HG03442 (cell line): ENCODE measurements around the gene AOAH.
"Not testable (repeated sequence)": the region's sequence is repeated elsewhere in the genome, so short reads cannot be mapped to it uniquely, and the experiment has no call there.

Experiments
- ATAC-seq: cut with Tn5 transposase; IDR thresholded peaks from one replicate; pipeline ENCODE4 v1.9.1; 2021; ENCODE audit warnings: mild to moderate bottlenecking, moderate library complexity; ENCODE audit not compliant: unreplicated experiment

AOAH gene

DNA sequence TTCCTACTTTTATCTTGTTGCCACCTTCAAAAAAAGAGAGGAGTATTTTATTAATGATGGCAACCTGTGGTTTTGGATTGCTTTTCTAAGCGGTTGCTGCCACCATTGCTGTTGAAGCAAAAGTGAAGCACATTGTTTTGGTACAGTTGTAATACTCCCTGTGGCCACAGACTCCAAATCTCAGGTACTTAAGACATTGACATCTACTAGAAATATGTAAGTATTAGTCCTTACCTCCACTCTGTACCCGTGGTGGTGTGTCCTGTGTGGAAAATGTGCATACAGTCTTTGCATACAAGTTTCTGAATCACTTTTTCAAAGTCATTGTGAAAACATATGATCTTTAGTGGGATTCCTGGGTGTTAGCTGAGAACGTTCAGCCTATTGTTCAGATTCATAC, 248.9 kb downstream of the AOAH start:
- ATAC-seq: no peak

DNA sequence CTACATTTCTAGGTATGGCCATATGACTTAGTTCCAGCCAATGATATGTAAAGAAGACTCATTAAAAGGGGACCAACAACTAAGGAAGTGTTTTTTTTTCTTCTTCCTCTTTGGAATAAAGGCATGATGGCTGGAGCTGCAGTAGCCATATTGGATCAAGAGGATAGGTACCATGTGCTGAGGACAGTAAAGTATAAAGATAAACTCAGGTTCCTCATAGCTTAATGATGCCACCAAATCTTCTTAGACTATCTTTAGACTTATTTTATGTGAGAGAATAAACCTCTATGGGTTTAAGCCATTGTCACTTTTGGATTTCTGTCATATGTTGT, 249.3 kb downstream of the AOAH start:
- no peak for ATAC-seq

DNA sequence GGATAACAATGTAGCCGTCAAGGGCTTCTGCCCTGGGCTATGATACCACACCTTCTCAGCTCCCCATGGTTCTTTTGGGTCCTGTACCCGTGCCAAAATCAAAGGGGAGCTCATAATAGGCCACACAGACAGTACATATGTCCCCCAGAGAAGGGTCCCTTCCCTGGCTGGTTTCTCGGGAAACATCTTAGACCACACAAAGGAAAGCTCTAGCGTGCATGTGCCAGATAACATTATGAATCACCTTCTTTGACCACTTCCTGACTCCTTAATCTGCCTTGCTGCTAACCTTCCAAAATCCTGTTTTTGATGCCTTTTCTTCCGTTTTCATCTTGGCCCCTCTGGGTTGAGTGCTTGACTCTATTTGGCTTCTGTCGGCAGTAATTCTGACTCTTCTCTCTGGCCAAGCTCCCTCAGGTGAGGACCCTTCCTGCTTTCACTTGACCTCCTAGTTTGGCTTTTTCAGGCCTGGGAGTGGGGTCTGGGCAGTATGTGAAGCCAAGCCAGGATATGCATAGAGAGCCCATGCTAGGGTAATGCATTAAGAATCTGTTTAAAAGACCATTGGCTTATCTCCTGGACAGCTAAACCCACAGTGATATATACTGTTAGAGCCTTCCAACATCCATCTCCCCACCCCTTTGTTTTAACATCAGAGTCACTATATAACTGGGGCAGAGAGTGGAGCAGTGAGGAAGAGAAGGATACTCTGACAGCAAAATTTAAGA, 249.8 kb downstream of the AOAH start:
- no peak for ATAC-seq

DNA sequence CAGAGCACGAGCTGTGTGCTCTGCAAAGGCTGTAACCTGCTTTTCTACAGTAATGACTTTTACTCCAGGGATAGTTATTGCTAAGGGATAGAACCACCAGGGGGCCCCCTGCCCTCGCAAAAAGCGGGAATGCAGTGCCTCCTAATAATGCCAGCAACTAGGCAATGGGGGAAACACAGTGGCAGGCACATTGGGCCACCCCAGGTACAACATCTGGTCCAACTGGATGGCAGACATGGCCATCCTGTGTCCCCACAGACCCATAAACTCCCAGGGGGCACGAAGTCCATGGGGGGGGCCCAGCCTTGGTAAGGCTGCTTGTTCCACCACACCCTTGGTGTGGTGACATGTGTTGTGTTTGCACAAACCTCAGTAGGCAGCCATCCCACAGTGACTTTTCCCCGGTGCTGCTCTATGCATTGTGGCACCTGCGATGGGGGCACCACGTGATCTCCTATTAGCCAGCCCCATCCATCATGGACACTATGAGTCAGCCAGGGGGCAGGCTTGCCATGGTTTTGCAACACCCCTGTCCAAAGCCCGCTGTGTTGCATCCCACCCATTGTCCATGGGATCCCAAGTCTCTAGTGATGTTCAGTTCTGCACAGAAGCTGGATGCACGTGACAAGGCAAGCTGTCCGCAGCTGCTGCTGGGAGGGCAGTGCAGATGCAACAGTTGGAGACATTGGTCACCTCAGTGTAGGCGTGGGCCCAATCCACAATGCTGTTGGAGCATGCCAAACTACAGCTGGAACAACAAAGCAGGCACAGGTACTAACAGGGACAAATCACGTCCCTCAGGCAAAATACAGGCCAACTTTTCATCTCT, 250.6 kb downstream of the AOAH start:
- ATAC-seq: no peak

DNA sequence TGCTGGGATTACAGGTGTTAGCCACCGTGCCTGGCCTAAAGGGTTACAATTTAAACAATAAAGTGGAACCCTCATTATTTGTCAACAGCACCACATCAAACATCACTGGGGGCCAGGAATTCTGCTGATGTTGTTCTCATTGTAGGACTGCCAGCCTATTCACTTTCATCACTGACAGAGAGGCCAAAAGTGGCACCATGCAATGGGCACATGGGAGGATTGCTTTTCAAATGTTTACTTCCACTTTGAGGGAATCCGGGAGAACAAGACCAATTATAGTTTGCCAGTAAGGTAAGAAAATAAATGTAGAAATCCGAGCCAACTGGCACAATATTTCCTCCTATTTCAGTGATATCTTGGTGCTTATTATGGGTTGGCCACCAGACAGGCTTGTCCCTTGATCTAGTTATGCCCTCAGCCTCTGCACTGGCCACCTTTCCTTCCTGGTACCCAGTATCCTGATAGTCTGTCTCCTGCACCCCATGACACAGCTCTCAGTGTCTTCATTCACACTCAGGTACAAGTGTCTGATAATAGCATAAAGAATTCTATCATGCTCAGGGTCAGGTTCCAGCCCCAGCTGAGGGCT, 252.1 kb downstream of the AOAH start:
- ATAC-seq: no peak

DNA sequence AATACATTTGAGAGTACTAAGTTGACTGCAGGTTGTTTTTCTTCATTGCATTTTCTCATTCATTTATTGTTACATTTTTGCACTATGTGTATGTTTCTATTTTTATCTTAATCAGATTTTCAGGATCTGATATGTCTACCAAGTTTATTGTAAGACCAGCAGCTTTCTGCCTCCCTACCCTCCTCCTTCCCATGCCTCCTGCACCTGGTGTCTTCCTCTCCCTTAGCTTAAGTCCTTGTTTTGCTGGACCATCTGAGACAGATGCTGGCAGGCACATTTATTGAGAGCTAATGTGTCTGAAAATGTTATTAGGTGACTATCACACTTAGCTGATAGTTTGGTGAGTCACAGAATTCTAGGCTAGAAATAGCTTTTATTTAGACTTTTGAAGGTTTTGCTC, 255.1 kb downstream of the AOAH start:
- ATAC-seq: no peak

DNA sequence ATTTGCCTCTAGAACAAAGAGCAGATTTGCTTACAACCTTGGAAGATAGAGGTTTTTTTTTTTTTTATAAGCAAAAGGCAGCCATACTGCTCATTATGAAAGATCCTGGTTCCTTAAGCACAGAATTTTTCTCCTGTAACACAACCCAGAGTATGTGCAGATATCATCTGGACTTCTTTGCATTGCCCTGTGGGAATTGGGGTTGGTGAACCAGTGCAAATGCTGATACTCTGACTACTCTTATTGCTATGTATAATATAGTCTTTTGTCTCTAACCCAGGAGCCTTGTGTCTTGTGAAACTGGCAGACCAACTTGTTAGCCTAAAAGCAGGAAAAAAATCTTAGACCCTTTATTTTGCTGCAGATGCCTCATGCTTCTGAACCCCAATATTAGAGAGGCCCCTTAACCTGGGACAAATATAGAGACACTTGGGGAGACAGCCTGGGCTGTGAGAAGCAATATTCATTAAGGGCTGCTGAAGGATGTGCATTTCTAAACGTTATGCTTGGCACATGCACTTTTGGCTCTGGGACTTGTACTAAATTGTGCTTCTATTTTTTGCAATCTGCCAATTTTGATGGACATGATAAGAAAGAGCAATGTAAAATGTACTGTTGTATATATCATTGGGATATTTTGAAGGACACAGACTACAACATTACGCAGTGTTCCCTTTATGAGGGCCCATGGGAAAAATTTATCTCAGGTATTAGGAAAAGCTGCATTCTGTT, 255.8 kb downstream of the AOAH start:
- ATAC-seq: no peak

DNA sequence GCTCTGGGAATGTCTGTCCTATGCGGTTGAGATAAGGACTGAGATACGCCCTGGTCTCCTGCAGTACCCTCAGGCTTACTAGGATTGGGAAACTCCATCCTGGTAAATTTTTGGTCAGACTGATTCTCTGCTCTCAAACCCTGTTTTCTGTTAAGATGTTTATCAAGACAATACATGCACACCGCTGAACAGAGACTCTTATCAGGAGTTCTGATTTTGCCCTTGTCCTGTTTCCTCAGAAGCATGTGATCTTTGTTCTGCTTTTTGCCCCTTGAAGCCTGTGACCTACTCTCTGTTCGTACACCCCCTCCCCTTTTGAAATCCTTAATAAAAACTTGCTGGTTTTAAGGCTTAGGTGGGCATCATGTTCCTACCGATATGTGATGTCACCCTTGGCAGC, 258.3 kb downstream of the AOAH start:
- ATAC-seq: not testable (repeated sequence)

DNA sequence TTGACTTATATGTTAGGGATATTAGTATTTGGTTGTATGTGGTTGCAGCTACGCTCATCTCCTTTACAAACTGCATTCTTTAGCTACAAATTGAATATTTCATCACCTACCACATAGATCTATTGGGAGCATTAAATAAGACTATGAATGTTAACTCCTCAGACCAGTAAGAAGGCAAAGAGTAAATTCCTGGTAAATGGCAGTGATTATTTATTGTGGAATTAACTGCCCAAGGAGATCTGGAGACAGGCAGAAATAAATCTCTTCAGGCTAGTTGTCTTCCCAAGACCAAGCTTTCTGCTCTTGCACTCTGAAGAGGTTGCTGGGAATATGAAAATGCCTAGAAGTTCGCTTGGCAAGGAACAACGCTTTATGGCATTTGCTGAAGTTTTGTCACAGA, 260.0 kb downstream of the AOAH start:
- no peak for ATAC-seq
